T-helper 1 cell treated with Interleukin-12 subunit alpha and Interleukin-12 subunit beta and Interleukin-4 antibody, amounts not matched to agents 30 ng/mL and 1 ng/mL, for 36 hours (primary cell): Measurements from ENCODE around the gene BRMS1. TPM values are rescaled to one million over a fixed set of nuclear protein-coding genes. Genes with fewer than 3 reads are reported as not detected.
"Not testable (repeated sequence)": the region's sequence is repeated elsewhere in the genome, so short reads cannot be mapped to it uniquely, and the experiment has no call there.

Experiments used
- intact Hi-C: fragments of 100-400 bp; cut with micrococcal nuclease; formaldehyde crosslinking; loops from one replicate; pipeline ENCODE4 v1.15.1; 2024
- total RNA-seq: library from RNA; stranded (reverse); gene quantifications from 2 replicates; pipeline ENCODE4 v1.2.3, GENCODE V29; 2022

Gene BRMS1
- total RNA-seq, 1 donor from 2014 or later = 53.8 TPM

DNA sequence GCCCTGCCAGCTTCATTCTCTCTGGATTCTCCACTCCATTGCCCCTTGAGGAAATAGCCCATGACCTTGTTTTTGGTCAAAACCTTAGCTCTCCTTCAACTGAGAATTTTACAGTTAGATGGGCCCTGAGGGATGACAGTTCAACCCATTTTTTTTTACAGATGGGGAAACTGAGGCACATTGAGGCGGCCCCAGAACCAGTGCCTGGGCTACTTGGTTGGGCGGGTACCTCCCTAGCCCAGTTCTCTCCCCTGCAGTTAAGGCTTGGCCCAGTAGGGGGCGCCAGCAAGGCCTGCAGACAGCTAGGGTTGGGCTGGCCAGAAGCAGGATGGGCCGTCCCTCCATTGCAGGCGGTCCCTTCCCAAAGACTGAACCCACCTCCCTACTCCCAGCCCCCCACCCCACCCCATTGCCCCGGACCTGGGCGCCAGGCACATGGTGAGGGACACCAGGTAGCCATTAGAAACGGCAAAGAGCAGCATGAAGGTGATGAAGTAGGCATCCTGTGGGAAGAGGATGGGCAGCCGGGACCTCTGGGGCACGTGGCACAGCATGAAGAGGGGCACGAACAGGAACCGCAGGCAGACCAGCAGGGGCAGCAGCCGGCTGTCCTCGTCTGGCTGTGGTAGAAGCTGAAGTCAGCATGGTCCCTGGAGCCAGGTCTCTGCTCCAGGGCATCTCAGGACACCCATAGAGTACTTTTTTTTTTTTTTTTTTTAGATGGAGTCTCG, 19.1 kb upstream of the BRMS1 start:
- intact Hi-C loops = loop anchor here (2.0 kb wide), 1 partner anchor 15 kb away; no protein-coding TSS in a partner anchor

GRCh38 chr11:66363187-66363601, 18.3 kb upstream of the BRMS1 start:
- intact Hi-C loops = no loop called here

DNA sequence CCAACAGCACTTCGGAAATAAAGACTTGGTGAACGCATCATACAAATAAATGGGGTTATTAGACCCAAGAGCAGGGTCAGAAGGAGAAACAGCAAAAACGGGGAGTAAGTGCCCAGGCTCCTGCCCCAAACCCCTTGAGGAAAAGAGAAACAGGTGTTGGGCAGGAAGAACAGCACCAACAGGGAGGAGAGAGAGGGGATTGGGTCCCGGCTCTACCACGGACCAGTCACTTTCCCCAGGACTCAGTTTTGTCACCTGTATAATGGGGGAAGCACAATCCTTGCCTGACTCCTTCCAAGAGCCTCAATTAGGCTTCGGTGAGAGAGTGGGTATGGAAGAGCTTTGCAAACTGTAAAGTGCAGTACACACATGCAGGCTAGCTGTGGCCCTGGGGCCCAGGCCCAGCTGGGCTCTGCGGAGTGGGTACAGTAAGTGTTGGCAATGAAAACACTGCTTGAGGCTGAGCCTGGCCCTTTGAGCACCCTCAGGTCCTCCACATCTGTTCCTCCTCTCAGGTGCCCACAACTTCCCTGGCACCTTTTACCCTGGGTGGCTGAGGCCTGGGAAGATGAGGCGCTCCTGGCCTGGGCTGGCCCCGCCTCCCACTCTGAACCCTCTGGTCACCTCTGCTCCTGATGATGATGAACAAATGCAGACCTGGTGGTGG, 17.7 kb upstream of the BRMS1 start:
- intact Hi-C loops = no loop called here

- intact Hi-C loops = no loop called here
Observed at GRCh38 chr11:66361502-66361941, 16.6 kb upstream of the BRMS1 start.

- intact Hi-C loops = no loop called here
Observed at GRCh38 chr11:66360406-66361073, 15.6 kb upstream of the BRMS1 start.

DNA sequence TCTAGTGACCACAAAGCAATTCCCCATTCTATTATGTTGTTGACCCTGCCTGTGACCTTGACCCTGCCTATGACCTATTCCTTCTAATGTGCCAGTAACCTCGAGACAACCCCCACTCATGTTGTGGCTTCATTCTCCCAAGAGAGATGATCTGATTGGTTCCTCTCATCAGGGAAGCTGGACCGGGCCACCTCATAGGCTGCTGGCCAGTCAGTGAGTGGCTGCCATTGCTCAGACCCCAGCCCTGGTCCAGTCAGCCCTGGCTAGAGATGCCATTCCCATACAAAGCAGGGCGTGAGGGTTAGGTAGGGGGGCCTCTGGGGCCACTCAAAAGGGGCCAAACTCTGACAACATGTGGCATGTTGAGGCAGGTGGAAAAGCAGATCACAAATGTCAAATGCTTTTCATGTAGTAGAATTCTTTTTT, 14.8 kb upstream of the BRMS1 start:
- intact Hi-C loops = no loop called here

DNA sequence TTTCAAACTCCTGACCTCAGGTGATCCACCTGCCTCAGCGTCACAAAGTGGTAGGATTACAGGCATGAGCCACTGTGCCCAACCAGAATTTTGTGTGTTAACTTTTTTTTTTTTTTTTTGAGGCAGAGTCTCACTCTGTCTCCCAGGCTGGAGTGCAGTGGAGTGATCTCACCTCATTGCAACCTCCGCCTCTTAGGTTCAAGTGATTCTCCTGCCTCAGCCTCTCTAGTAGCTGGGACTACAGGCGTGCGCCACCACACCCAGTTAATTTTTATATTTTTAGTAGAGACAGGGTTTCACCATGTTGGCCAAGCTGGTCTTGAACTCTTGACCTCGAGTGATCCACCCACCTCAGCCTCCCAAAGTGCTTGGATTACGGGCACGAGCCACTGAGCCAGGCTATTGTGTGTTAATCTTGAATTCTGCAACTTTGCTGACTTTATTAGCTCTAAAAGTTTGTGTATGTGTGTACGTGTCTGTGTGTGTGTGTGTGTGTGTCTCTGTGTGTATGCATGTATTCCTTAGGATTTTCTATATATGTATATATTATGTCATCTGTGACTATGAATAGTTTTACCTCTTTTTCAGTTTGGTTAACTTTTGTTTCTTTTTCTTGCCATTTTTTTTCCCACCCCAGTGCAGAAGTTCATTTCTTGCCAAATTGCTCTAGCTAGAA, 5.8 kb upstream of the BRMS1 start:
- intact Hi-C loops = not testable (repeated sequence)

- intact Hi-C loops = loop anchor here (2.0 to 10.0 kb wide), 3 partner anchors 16 to 1224 kb away; partner anchors contain the start of genes FAU, MRPL49 and SF3B2
Observed at GRCh38 chr11:66349084-66349386, 4.1 kb upstream of the BRMS1 start.

DNA sequence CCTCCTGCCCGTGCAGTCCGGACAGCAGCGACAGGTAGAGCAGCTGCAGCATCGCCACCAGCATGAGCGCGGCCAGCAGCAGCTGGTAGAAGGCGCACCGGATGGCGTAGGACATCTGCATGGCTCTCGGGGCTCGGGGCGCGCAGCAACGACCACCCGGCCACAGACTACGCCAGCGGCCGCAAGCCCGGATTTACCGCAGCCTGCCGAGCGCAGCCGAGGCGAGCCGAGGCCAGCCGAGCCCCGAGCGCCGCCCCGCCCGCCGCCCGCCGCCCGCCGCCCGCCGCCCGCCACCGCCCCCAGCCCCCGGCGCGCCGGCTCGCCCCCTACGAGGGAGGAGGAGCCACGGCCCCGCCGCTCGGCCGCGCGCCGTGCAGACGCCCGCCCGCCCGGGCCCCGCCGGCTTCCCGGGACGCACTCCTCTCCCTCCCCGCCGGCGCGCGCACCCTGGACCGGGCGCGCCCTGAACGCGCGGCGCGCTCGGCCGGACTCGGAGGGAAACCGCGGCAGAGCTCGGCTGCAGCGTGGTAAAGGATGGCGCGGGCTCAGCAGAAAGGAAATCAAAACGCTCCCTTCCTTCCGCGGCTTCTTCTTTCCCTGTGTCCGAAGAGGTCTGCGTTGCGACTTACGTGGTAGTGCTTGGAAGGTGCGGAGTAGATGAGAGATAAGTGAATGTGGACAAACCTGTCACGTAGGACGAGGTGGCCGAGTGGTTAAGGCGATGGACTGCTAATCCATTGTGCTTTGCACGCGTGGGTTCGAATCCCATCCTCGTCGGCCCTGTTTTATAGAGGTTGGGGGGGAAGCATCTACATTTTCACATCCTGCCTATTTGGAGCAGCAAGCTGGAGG, 2.7 kb upstream of the BRMS1 start, which contains the start of gene B4GAT1:
Gene B4GAT1 (minus strand): TSS at position 205 of the 852 bp plus-strand sequence. CDS start 84 bp downstream, at position 121.
- intact Hi-C loops = loop anchor here (1.0 to 10.0 kb wide), 4 partner anchors 17 to 1223 kb away; partner anchors contain the start of genes FAU, MRPL49 and SF3B2

GRCh38 chr11:66346476-66347424, 1.8 kb upstream of the BRMS1 start:
- intact Hi-C loops = loop anchor here (5.0 to 10.0 kb wide), 2 partner anchors 294 to 1222 kb away; partner anchors contain the start of genes FAU, MRPL49 and SF3B2

DNA sequence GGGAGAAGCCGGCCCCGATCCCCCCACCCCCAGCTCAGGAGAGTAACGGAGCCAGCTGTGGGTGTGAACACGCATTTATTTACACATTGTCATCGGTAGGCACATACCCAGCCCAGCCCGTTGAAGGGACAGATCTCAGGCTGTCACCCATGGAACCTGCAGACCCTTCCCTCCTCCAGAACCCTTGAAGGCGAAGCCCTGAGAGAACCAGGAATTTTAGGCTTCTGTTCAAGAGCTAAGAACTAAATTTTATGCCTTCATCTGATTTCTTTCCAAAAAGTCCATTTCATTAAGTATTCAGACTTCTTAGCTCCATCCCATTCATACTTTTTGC, 379 bp upstream of the BRMS1 start:
- intact Hi-C loops = loop anchor here (1.0 to 10.0 kb wide), 11 partner anchors 17 to 1220 kb away; partner anchors contain the start of genes FAU, MRPL49, RAB1B and RCE1

DNA sequence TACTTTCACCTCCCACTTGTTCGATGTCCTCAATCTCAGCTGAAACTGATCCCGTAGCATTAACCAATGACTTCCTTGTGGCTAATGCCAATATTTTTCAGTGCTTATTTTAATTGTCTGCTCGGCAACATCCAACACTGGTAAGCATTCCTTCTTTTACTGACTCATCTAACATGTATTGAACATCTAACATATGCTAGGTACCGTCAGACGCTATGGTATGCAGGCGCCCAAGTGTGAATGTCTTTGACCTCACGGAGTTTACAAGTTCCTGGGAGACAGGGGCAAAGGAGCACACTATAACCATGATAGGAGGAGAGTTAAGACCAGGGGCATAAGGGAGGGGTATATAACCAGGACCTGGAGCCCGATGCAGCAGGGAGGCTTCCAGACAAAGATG, 1.7 kb downstream of the BRMS1 start:
- intact Hi-C loops = loop anchor here (10.0 kb wide), 1 partner anchor 1218 kb away; the partner anchor contains the start of genes FAU and MRPL49

DNA sequence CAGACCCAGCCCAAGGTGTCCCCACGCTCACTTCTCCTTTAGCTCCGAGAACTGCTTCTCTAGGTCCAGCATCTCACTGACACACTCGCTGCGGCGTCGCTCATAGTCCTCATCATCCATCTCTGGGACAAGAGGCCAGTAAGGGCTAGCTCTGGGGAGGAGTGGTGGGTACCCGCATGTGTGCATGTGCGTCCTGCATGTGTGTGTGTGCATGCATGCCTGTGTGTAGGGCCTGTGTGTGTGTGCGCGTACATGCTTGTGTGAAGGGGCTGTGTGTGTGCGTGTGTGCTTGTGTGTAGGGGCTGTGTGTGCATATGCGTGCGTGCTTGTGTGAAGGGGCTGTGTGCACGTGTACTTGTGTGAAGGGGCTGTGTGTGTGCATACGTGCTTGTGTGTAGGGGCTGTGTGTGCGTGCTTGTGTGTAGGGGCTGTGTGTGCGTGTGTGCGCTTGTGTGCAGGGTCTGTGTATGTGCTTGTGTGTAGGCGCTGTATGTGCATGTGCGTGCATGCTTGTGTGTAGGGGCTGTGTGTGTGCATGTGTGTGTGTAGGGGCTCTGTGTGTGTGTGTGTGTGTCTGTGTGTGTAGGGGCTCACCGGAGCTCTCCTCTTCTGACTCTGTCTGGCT, 3.3 kb downstream of the BRMS1 start:
- intact Hi-C loops = loop anchor here (10.0 kb wide), 1 partner anchor 1217 kb away; the partner anchor contains the start of genes FAU and MRPL49

DNA sequence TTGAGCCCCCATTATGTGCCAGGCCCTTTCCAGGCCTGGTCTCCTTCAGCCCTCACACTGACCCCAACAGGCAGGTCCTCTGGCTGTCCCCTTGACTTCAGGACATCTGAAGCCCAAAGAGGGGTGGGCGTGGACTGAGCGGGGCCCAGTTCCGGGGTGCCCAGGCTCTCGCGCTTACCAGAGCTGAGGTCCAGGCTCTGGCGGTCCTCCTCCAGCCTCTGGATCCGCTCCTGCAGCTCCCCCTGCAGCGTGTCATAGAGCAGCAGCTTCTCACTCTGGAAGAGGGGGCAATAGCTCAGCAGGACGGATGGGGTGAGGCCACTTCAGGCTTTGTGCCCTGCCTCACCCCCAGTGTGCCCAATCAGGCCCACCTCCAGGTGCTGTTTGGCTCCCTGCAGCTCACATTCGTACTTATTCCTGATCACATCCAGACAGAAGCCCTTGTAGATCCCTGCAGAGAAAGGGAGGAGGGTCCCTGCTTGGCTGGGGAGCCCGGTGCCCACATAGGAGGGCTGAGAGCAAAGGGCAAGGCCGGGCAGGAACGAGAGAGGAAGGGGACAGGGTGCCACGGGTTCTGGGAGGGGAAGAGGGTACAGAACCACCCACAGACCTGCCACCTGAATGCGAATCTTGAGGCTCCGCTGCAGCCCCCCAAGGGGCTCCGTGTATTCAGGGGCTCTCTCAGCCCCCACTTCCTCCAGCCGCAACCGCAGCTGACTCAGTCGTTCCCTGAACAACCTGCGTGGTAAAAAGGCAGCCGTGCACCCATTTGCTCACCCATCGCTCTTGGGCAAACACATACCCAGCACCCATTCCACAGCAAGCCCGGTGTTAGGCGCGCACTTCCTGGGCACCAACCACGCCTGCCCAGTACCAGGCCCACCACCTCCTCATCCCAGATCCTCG, 4.1 kb downstream of the BRMS1 start:
- intact Hi-C loops = loop anchor here (10.0 kb wide), 1 partner anchor 1216 kb away; the partner anchor contains the start of genes FAU and MRPL49

DNA sequence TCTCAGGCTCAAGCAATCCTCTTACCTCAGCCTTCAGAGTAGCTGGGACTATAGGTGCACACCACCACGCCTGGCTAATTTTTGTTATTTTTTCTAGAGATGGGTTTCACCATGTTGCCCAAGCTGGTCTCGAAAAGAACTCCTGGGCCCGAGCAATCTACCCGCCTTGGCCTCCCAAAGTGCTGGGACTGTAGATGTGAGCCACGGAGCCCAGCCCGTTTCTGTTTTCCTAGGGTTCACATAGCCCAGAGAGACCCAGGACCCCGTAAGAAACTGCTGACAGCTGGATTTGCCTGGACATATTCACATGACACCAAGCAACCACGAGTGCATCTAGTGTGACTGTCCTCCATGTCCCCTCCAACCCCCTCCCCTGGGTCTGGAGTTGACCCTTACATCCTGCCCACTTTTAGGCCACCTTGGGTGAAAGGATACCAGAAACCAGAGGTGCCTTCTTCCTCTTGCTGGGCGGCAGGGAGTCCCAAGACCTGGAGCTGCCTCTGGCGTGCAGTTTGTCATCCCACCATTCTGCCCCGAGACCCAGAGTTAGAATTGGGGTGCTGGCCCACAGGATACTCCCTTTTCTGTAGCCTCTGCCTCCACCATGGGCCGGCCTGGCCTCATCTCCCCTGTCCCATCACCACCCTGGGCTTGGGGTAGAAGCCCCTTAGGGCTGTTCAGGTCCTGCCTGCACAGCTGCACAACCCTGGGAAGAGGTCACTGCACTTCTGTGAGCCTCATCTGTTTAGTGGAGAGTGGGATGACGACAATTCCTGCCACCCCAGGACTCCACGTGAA, 5.0 kb downstream of the BRMS1 start:
- intact Hi-C loops = loop anchor here (10.0 kb wide), 1 partner anchor 1215 kb away; the partner anchor contains the start of genes FAU and MRPL49

GRCh38 chr11:66339162-66339675, 5.7 kb downstream of the BRMS1 start:
- intact Hi-C loops = no loop called here
